Activated naive CD4-positive, alpha-beta T cell treated with anti-CD3 and anti-CD28 coated beads, Interleukin-2, amount 50 U/mL, for 24 hours (primary cell): ENCODE results near the gene BCAP31.
"Not testable (repeated sequence)": the region's sequence is repeated elsewhere in the genome, so short reads cannot be mapped to it uniquely, and the experiment has no call there.

Source experiments
- H3K27ac Mint-ChIP-seq: one replicate; pipeline ENCODE4 v1.8.0; 2021; ENCODE audit warnings: mild to moderate bottlenecking, mixed read lengths
- H3K27me3 Mint-ChIP-seq: one replicate; pipeline ENCODE4 v1.8.0; 2021; ENCODE audit warnings: mixed read lengths
- H3K36me3 Mint-ChIP-seq: one replicate; pipeline ENCODE4 v1.8.0; 2021; ENCODE audit warnings: mixed read lengths
- H3K4me1 Mint-ChIP-seq: one replicate; pipeline ENCODE4 v1.8.0; 2021; ENCODE audit warnings: mixed read lengths
- H3K4me3 Mint-ChIP-seq: one replicate; pipeline ENCODE4 v1.8.0; 2021; ENCODE audit warnings: mild to moderate bottlenecking, mixed read lengths
- H3K9me3 Mint-ChIP-seq: one replicate; pipeline ENCODE4 v1.8.0; 2021; ENCODE audit warnings: mixed read lengths

BCAP31 gene

GRCh38 chrX:153697924-153698865 lies 26.0 kb downstream of the BCAP31 start:
- H3K36me3 Mint-ChIP-seq: peaks cover 1% of the 10 kb centered on the region
- no peak overlapping the region for H3K27ac Mint-ChIP-seq
- no peaks in the 10 kb centered on the region for H3K9me3 Mint-ChIP-seq
- H3K27me3 Mint-ChIP-seq: no peaks in the 10 kb centered on the region
- H3K4me3 Mint-ChIP-seq: no peak overlapping the region
- no peaks in the 10 kb centered on the region for H3K4me1 Mint-ChIP-seq

- H3K36me3 Mint-ChIP-seq, H3K9me3 Mint-ChIP-seq, H3K4me1 Mint-ChIP-seq, H3K27me3 Mint-ChIP-seq, H3K4me3 Mint-ChIP-seq, H3K27ac Mint-ChIP-seq: not testable (repeated sequence)
Observed at GRCh38 chrX:153696986-153697722, 27.0 kb downstream of the BCAP31 start.

- not testable (repeated sequence) for H3K4me1 Mint-ChIP-seq, H3K4me3 Mint-ChIP-seq, H3K36me3 Mint-ChIP-seq, H3K9me3 Mint-ChIP-seq, H3K27me3 Mint-ChIP-seq, H3K27ac Mint-ChIP-seq
Observed at GRCh38 chrX:153696538-153696937, 27.6 kb downstream of the BCAP31 start.

GRCh38 chrX:153696100-153696499 lies 28.1 kb downstream of the BCAP31 start:
- Mint-ChIP-seq H3K4me1 (no peaks in the 10 kb centered on the region), H3K27ac (no peak overlapping the region), H3K27me3 (no peaks in the 10 kb centered on the region), H3K9me3 (no peaks in the 10 kb centered on the region), H3K36me3 (peaks cover 1% of the 10 kb centered on the region), H3K4me3 (no peak overlapping the region)

- Mint-ChIP-seq H3K27ac (no peak overlapping the region), H3K4me3 (no peak overlapping the region), H3K27me3 (no peaks in the 10 kb centered on the region), H3K36me3 (no peaks in the 10 kb centered on the region), H3K4me1 (no peaks in the 10 kb centered on the region), H3K9me3 (no peaks in the 10 kb centered on the region)
Observed at GRCh38 chrX:153694687-153695270, 29.4 kb downstream of the BCAP31 start.

GRCh38 chrX:153694256-153694655 lies 29.9 kb downstream of the BCAP31 start:
- H3K9me3 Mint-ChIP-seq, H3K4me3 Mint-ChIP-seq, H3K27ac Mint-ChIP-seq, H3K4me1 Mint-ChIP-seq, H3K36me3 Mint-ChIP-seq, H3K27me3 Mint-ChIP-seq: not testable (repeated sequence)

GRCh38 chrX:153693216-153694086 lies 30.7 kb downstream of the BCAP31 start:
- H3K36me3 Mint-ChIP-seq: no peaks in the 10 kb centered on the region
- H3K9me3 Mint-ChIP-seq: no peaks in the 10 kb centered on the region
- H3K27me3 Mint-ChIP-seq: no peaks in the 10 kb centered on the region
- H3K27ac Mint-ChIP-seq: no peak overlapping the region
- H3K4me1 Mint-ChIP-seq: no peaks in the 10 kb centered on the region
- no peak overlapping the region for H3K4me3 Mint-ChIP-seq

GRCh38 chrX:153692611-153693156 lies 31.5 kb downstream of the BCAP31 start:
- H3K4me3 Mint-ChIP-seq: no peak overlapping the region
- H3K9me3 Mint-ChIP-seq: no peaks in the 10 kb centered on the region
- no peaks in the 10 kb centered on the region for H3K27me3 Mint-ChIP-seq
- no peaks in the 10 kb centered on the region for H3K4me1 Mint-ChIP-seq
- no peaks in the 10 kb centered on the region for H3K36me3 Mint-ChIP-seq
- no peak overlapping the region for H3K27ac Mint-ChIP-seq

- Mint-ChIP-seq H3K9me3 (no peaks in the 10 kb centered on the region), H3K27me3 (no peaks in the 10 kb centered on the region), H3K4me1 (no peaks in the 10 kb centered on the region), H3K36me3 (no peaks in the 10 kb centered on the region), H3K4me3 (no peak overlapping the region), H3K27ac (no peak overlapping the region)
Observed at GRCh38 chrX:153692003-153692402, 32.2 kb downstream of the BCAP31 start.

- H3K27me3 Mint-ChIP-seq: not testable (repeated sequence)
Observed at GRCh38 chrX:153691032-153691827, 33.0 kb downstream of the BCAP31 start.

GRCh38 chrX:153690466-153690865 lies 33.7 kb downstream of the BCAP31 start:
- H3K9me3 Mint-ChIP-seq: no peaks in the 10 kb centered on the region
- H3K36me3 Mint-ChIP-seq: no peaks in the 10 kb centered on the region
- peaks cover 2% of the 10 kb centered on the region for H3K27me3 Mint-ChIP-seq
- no peaks in the 10 kb centered on the region for H3K4me1 Mint-ChIP-seq
- no peak overlapping the region for H3K4me3 Mint-ChIP-seq
- H3K27ac Mint-ChIP-seq: no peak overlapping the region

More at GRCh38 chrX:153691032-153691827, 33.0 kb downstream of the BCAP31 start:
- not testable (repeated sequence) for H3K4me1 Mint-ChIP-seq, H3K27ac Mint-ChIP-seq, H3K36me3 Mint-ChIP-seq, H3K4me3 Mint-ChIP-seq, H3K9me3 Mint-ChIP-seq

GRCh38 chrX:153689654-153690465 lies 34.3 kb downstream of the BCAP31 start:
- Mint-ChIP-seq H3K27ac (no peak overlapping the region), H3K4me3 (peak overlapping the region; percentile 19), H3K27me3 (peaks cover 2% of the 10 kb centered on the region), H3K36me3 (no peaks in the 10 kb centered on the region), H3K9me3 (no peaks in the 10 kb centered on the region), H3K4me1 (no peaks in the 10 kb centered on the region)

- no peaks in the 10 kb centered on the region for H3K4me1 Mint-ChIP-seq
- H3K36me3 Mint-ChIP-seq: no peaks in the 10 kb centered on the region
- H3K9me3 Mint-ChIP-seq: no peaks in the 10 kb centered on the region
- no peak overlapping the region for H3K4me3 Mint-ChIP-seq
- peaks cover 2% of the 10 kb centered on the region for H3K27me3 Mint-ChIP-seq
- no peak overlapping the region for H3K27ac Mint-ChIP-seq
Observed at GRCh38 chrX:153688911-153689590, 35.1 kb downstream of the BCAP31 start.
